ENCODE data around the gene EFNA5.

GRCh38 chr5:107661650-107662044, 9.1 kb downstream of the EFNA5 start:
- TF ChIP-seq CTCF (IDR thresholded peaks at IDR 0.05) (no peak), POLR2AphosphoS5 (IDR thresholded peaks at IDR 0.05) (no peak), POLR2A (IDR thresholded peaks at IDR 0.05) (no peak), EP300 (IDR thresholded peaks at IDR 0.05) (no peak)

Measured in suprapubic skin (tissue), 4 donors.